HepG2 (cell line): ENCODE results near the gene PERP. TPM values are rescaled to one million over a fixed set of nuclear protein-coding genes. Genes with fewer than 3 reads are reported as not detected.

Experiments used
- CREB1 ChIP-seq, 2 experiments: fragments of 450-650 bp in 1 of 2; IDR thresholded peaks; 2 replicates each; pipeline ENCODE4 v1.6.1; 2016 to 2017; ENCODE audit warnings: control low read depth in 1 of 2, mild to moderate bottlenecking in 1 of 2, missing compliant biosample characterization in 1 of 2, missing genetic modification characterization in 1 of 2
- EED ChIP-seq: sonication (generic); formaldehyde crosslinking; IDR thresholded peaks from 2 replicates; pipeline ENCODE4 v1.5.0; 2020; ENCODE audit warnings: mild to moderate bottlenecking, missing genetic modification reagents
- KLF12 ChIP-seq: sonication (generic); formaldehyde crosslinking; IDR thresholded peaks from 2 replicates; pipeline ENCODE4 v1.4.0; 2020; ENCODE audit warnings: missing genetic modification reagents, borderline replicate concordance
- MXD4 ChIP-seq: IDR thresholded peaks from 2 replicates; pipeline ENCODE4 v1.6.1; 2016; ENCODE audit warnings: mild to moderate bottlenecking, missing biosample characterization, missing genetic modification reagents
- NR2F2 ChIP-seq: IDR thresholded peaks from 2 replicates; pipeline ENCODE4 v1.6.1; 2012; ENCODE audit warnings: low read depth, inconsistent platforms, borderline replicate concordance
- PHF21A ChIP-seq: sonication (generic); formaldehyde crosslinking; IDR thresholded peaks from 2 replicates; pipeline ENCODE4 v1.5.0; 2020; ENCODE audit warnings: mild to moderate bottlenecking, missing genetic modification reagents
- RNF2 ChIP-seq: fragments of 450-650 bp; conservative IDR thresholded peaks from 2 replicates; pipeline ENCODE4 v1.6.1; 2016; ENCODE audit warnings: low read depth
- SAP130 ChIP-seq: IDR thresholded peaks from 2 replicates; pipeline ENCODE4 v1.6.1; 2016; ENCODE audit warnings: low read depth
- SP1 ChIP-seq, 2 experiments: fragments of 450-650 bp in 1 of 2; sonication (generic) in 1 of 2; formaldehyde crosslinking in 1 of 2; IDR thresholded peaks; 2 replicates each; pipeline versions ENCODE4 v1.4.0 to v1.6.1; 2016 to 2020; ENCODE audit warnings: missing genetic modification reagents in 1 of 2
- SPEN ChIP-seq: sonication (generic); formaldehyde crosslinking; IDR thresholded peaks from 2 replicates; pipeline ENCODE4 v1.5.1; 2020; ENCODE audit warnings: low read depth, mild to moderate bottlenecking, missing genetic modification reagents
- ZC3H13 ChIP-seq: sonication (generic); formaldehyde crosslinking; IDR thresholded peaks from 2 replicates; pipeline ENCODE4 v1.8.1; 2023; ENCODE audit warnings: mild to moderate bottlenecking, missing genetic modification reagents, moderate library complexity
- ZMYM4 ChIP-seq: sonication (generic); formaldehyde crosslinking; IDR thresholded peaks from 2 replicates; pipeline ENCODE4 v1.8.1; 2023; ENCODE audit warnings: mild to moderate bottlenecking, missing genetic modification reagents
- ZNF343 ChIP-seq: sonication (generic); formaldehyde crosslinking; IDR thresholded peaks from 2 replicates; pipeline ENCODE4 v1.4.0; 2020; ENCODE audit warnings: mild to moderate bottlenecking, missing genetic modification reagents
- ZNF564 ChIP-seq: sonication (generic); formaldehyde crosslinking; IDR thresholded peaks from 2 replicates; pipeline ENCODE4 v1.8.1; 2023; ENCODE audit warnings: mild to moderate bottlenecking, missing genetic modification reagents
- ZNF776 ChIP-seq: sonication (generic); formaldehyde crosslinking; IDR thresholded peaks from 2 replicates; pipeline ENCODE4 v1.4.0; 2020; ENCODE audit warnings: mild to moderate bottlenecking, missing genetic modification reagents
- polyA plus RNA-seq, 8 experiments: library from polyadenylated mRNA; depleted of rRNA in 3 of 8; stranded (reverse) in 7 of 8; unstranded in 1 of 8; fragments of >200 nt; fragmentation: Illumina TruSeq in 4 of 8; extraction: Trizol in 4 of 8; gene quantifications; 2 replicates each; pipeline versions ENCODE4 v1.2.1 to v1.2.3, GENCODE V29; 2011 to 2016; ENCODE audit warnings: low read depth in 4 of 8, missing spikeins in 1 of 8, mixed read lengths in 1 of 8; ENCODE audit not compliant: insufficient read depth in 1 of 8
- total RNA-seq, 5 experiments: library from RNA; depleted of rRNA; stranded (reverse); fragments of >200 nt; fragmentation: Illumina TruSeq; extraction: Trizol; gene quantifications; 2 replicates each; pipeline ENCODE4 v1.2.3, GENCODE V29; 2016; ENCODE audit warnings: low read depth in 1 of 5
- TF ChIP-seq, protein P1 (sequence below): IDR thresholded peaks from 2 replicates; pipeline ENCODE4 v1.6.1; 2018; ENCODE audit warnings: missing genetic modification reagents, mild to moderate bottlenecking, missing compliant biosample characterization
- TF ChIP-seq, protein P2 (sequence below): sonication (generic); formaldehyde crosslinking; IDR thresholded peaks from 2 replicates; pipeline ENCODE4 v1.8.1; 2023; ENCODE audit warnings: missing genetic modification reagents, inconsistent platforms, borderline replicate concordance
- TF ChIP-seq, protein P3 (sequence below): IDR thresholded peaks from 2 replicates; pipeline ENCODE4 v1.4.0; 2020; ENCODE audit warnings: mild to moderate bottlenecking, missing genetic modification reagents
- TF ChIP-seq, protein P4 (sequence below): IDR thresholded peaks from 2 replicates; pipeline ENCODE4 v1.6.1; 2016; ENCODE audit warnings: control low read depth
- TF ChIP-seq, protein P5 (sequence below): sonication (generic); formaldehyde crosslinking; IDR thresholded peaks from 2 replicates; pipeline ENCODE4 v1.4.0; 2020; ENCODE audit warnings: mild to moderate bottlenecking, missing genetic modification reagents

The PERP gene
- total and polyA plus RNA-seq, 2 of the 13 experiments (the other 11 are each of a cell fraction or from before 2014, with no cell fraction given) = 26.0 to 53.0 TPM

DNA sequence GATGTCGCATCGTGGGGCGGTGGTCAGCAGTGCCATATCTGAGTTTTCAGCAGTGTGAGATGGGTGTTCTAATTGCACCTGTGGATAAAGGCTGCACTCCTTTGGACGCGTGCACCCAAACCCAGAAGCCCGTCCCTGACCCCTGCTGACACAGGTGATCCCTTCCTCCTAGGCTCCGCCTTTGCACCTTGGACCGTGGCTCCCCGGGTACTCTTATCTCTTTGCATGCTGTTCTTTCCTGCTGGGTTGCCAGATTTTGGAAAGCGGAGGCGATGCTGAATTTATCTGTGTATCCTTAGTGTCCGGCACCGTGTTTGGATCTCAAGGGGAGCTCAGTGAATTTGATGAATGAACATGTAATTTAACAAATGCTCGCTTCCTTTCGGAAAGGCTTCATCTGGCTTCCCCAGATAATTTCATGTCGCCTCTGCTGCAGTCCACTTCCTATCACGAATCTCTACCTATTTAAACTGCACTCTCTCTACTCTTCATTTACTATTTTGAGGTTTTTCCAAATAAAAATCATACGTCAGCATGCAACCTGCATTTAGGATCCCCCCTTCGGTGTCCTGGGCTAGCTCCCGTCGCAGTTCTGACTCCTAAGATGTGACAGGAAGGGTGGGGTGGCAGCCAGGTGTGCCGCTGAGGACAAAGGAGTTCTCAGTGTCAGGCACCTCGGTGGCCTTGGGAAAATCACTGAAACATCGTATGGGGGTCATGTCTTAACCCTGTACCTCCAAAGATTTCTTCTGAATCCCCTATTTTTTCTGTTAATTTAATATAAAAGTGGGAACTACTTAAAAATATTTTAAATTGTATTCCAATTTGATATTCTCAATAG, 753 bp upstream of the PERP start (continued):
- TF ChIP-seq CREB1 (IDR thresholded peaks at IDR 0.05) (no peak), CREB1 (CRISPR knock-in tag; IDR thresholded peaks at IDR 0.05) (0 out of 2 replicates have a peak, but pooled peaks have one; percentile 36), ZNF343 (CRISPR knock-in tag) (no peak), ZC3H13 (0 out of 2 replicates have a peak, but pooled peaks have one; percentile 12), SPEN (no peak), PHF21A (peak; percentile 82), SAP130 (CRISPR knock-in tag) (no peak), MXD4 (CRISPR knock-in tag) (0 out of 2 replicates have a peak, but pooled peaks have one; percentile 2), ZMYM4 (CRISPR knock-in tag) (no peak), ZNF776 (CRISPR knock-in tag) (no peak), KLF12 (CRISPR knock-in tag) (no peak), NR2F2 (peak; percentile 81), EED (no peak), RNF2 (no peak), SP1 (IDR thresholded peaks at IDR 0.05) (no peak), SP1 (CRISPR knock-in tag; IDR thresholded peaks at IDR 0.05) (0 out of 2 replicates have a peak, but pooled peaks have one; percentile 20), ZNF564 (no peak)
- TF ChIP-seq, protein P1, sequence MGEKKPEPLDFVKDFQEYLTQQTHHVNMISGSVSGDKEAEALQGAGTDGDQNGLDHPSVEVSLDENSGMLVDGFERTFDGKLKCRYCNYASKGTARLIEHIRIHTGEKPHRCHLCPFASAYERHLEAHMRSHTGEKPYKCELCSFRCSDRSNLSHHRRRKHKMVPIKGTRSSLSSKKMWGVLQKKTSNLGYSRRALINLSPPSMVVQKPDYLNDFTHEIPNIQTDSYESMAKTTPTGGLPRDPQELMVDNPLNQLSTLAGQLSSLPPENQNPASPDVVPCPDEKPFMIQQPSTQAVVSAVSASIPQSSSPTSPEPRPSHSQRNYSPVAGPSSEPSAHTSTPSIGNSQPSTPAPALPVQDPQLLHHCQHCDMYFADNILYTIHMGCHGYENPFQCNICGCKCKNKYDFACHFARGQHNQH (CRISPR knock-in tag) = peak; percentile 45
- TF ChIP-seq, protein P2, sequence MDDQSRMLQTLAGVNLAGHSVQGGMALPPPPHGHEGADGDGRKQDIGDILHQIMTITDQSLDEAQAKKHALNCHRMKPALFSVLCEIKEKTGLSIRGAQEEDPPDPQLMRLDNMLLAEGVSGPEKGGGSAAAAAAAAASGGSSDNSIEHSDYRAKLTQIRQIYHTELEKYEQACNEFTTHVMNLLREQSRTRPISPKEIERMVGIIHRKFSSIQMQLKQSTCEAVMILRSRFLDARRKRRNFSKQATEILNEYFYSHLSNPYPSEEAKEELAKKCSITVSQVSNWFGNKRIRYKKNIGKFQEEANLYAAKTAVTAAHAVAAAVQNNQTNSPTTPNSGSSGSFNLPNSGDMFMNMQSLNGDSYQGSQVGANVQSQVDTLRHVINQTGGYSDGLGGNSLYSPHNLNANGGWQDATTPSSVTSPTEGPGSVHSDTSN (CRISPR knock-in tag) = no peak
- TF ChIP-seq, protein P3, sequence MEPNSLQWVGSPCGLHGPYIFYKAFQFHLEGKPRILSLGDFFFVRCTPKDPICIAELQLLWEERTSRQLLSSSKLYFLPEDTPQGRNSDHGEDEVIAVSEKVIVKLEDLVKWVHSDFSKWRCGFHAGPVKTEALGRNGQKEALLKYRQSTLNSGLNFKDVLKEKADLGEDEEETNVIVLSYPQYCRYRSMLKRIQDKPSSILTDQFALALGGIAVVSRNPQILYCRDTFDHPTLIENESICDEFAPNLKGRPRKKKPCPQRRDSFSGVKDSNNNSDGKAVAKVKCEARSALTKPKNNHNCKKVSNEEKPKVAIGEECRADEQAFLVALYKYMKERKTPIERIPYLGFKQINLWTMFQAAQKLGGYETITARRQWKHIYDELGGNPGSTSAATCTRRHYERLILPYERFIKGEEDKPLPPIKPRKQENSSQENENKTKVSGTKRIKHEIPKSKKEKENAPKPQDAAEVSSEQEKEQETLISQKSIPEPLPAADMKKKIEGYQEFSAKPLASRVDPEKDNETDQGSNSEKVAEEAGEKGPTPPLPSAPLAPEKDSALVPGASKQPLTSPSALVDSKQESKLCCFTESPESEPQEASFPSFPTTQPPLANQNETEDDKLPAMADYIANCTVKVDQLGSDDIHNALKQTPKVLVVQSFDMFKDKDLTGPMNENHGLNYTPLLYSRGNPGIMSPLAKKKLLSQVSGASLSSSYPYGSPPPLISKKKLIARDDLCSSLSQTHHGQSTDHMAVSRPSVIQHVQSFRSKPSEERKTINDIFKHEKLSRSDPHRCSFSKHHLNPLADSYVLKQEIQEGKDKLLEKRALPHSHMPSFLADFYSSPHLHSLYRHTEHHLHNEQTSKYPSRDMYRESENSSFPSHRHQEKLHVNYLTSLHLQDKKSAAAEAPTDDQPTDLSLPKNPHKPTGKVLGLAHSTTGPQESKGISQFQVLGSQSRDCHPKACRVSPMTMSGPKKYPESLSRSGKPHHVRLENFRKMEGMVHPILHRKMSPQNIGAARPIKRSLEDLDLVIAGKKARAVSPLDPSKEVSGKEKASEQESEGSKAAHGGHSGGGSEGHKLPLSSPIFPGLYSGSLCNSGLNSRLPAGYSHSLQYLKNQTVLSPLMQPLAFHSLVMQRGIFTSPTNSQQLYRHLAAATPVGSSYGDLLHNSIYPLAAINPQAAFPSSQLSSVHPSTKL = peak; percentile 66
- TF ChIP-seq, protein P4, sequence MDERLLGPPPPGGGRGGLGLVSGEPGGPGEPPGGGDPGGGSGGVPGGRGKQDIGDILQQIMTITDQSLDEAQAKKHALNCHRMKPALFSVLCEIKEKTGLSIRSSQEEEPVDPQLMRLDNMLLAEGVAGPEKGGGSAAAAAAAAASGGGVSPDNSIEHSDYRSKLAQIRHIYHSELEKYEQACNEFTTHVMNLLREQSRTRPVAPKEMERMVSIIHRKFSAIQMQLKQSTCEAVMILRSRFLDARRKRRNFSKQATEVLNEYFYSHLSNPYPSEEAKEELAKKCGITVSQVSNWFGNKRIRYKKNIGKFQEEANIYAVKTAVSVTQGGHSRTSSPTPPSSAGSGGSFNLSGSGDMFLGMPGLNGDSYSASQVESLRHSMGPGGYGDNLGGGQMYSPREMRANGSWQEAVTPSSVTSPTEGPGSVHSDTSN = no peak
- TF ChIP-seq, protein P5, sequence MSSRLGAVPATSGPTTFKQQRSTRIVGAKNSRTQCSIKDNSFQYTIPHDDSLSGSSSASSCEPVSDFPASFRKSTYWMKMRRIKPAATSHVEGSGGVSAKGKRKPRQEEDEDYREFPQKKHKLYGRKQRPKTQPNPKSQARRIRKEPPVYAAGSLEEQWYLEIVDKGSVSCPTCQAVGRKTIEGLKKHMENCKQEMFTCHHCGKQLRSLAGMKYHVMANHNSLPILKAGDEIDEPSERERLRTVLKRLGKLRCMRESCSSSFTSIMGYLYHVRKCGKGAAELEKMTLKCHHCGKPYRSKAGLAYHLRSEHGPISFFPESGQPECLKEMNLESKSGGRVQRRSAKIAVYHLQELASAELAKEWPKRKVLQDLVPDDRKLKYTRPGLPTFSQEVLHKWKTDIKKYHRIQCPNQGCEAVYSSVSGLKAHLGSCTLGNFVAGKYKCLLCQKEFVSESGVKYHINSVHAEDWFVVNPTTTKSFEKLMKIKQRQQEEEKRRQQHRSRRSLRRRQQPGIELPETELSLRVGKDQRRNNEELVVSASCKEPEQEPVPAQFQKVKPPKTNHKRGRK (CRISPR knock-in tag) = peak; percentile 68; the same call in 1 of the 2 replicates
